ENCODE measurements around the gene HCFC1. TPM values are rescaled to one million over a fixed set of nuclear protein-coding genes. Genes with fewer than 3 reads are reported as not detected.
A peak's percentile ranks its signal among the peaks of the same experiment; 100 is the strongest.

The HCFC1 gene
- total and polyA plus RNA-seq, 2 experiments from 2014 or later = 12.6 to 26.4 TPM

GRCh38 chrX:154019633-154020528 lies 48.3 kb upstream of the HCFC1 start, which contains the start of gene IRAK1:
IRAK1 (minus strand) TSS chrX:154019902; CDS start chrX:154019812, 90 bp downstream.
- H4K20me1 ChIP-seq (ENCODE audit: insufficient read depth) = no peaks in the 10 kb centered on the region
- in situ Hi-C loops (cut with MboI) = no loop called here
- H3K27me3 ChIP-seq (replicated peaks; ENCODE audit: insufficient read depth) = no peaks in the 10 kb centered on the region
- DNase-seq = peak; percentile 83
- peak within 1 kb of the TSS; percentile 85 for H3K4me2 ChIP-seq (ENCODE audit: unreplicated experiment)
- H3K9me2 ChIP-seq (ENCODE audit: insufficient read depth) = no peaks in the 10 kb centered on the region
- TF ChIP-seq EZH2phosphoT487 (IDR thresholded peaks at IDR 0.05; ENCODE audit: insufficient read depth, low read depth) = no peak
- TF ChIP-seq EZH2 (IDR thresholded peaks at IDR 0.05; ENCODE audit: insufficient read depth, poor library complexity, severe bottlenecking) = no peak
- H2AFZ ChIP-seq = no peak within 1 kb of the TSS
- peaks cover 20% of the 10 kb centered on the region for H3K4me1 ChIP-seq (ENCODE audit: insufficient read depth)
- 6 to 12% methylated on average over 18 to 24 of the region's 99 CpGs for WGBS, 2 experiments (ENCODE audit: low coverage in 1 of 2, low lambda C conversion rate in 2 of 2, missing lambda C conversion rate in 2 of 2)
- no peaks in the 10 kb centered on the region for H3K9me3 ChIP-seq (ENCODE audit: low read depth)
- H3K4me3 ChIP-seq = peak within 1 kb of the TSS; percentile 74
- peak within 1 kb of the TSS; percentile 92 for H3K9ac ChIP-seq
- peaks cover 39% of the 10 kb centered on the region for H3K79me2 ChIP-seq (ENCODE audit: insufficient read depth)
- H3K27ac ChIP-seq = peak within 1 kb of the TSS; percentile 84
- peaks cover 12% of the 10 kb centered on the region; the same call in 1 of the 2 replicates for H3F3A ChIP-seq (ENCODE audit: insufficient read depth)
- no peaks in the 10 kb centered on the region for H3K36me3 ChIP-seq (ENCODE audit: low read depth)

- H3K9ac ChIP-seq = peak overlapping the region; percentile 92
- no peaks in the 10 kb centered on the region for H4K20me1 ChIP-seq (ENCODE audit: insufficient read depth)
- H3K79me2 ChIP-seq (ENCODE audit: insufficient read depth) = peaks cover 36% of the 10 kb centered on the region
- H3F3A ChIP-seq (ENCODE audit: insufficient read depth) = peaks cover 12% of the 10 kb centered on the region; the same call in 1 of the 2 replicates
- no peak for TF ChIP-seq EZH2phosphoT487 (IDR thresholded peaks at IDR 0.05; ENCODE audit: insufficient read depth, low read depth)
- H3K27me3 ChIP-seq (replicated peaks; ENCODE audit: insufficient read depth) = no peaks in the 10 kb centered on the region
- no peaks in the 10 kb centered on the region for H3K9me2 ChIP-seq (ENCODE audit: insufficient read depth)
- no peaks in the 10 kb centered on the region for H3K9me3 ChIP-seq (ENCODE audit: low read depth)
- H3K36me3 ChIP-seq (ENCODE audit: low read depth) = no peaks in the 10 kb centered on the region
- H3K27ac ChIP-seq = peak overlapping the region; percentile 84
- peaks cover 20% of the 10 kb centered on the region for H3K4me1 ChIP-seq (ENCODE audit: insufficient read depth)
- in situ Hi-C loops (cut with MboI) = no loop called here
- DNase-seq = peak; percentile 48
- 0% methylated on average over 3 of the region's 45 CpGs; no CpG with 5 or more reads in 1 of the 2 experiments for WGBS, 2 experiments (ENCODE audit: low coverage in 1 of 2, low lambda C conversion rate in 2 of 2, missing lambda C conversion rate in 2 of 2)
- peak overlapping the region; percentile 74 for H3K4me3 ChIP-seq
- no peak overlapping the region for H2AFZ ChIP-seq
- H3K4me2 ChIP-seq (ENCODE audit: unreplicated experiment) = peak overlapping the region; percentile 85
Measured at GRCh38 chrX:154019061-154019621, 47.5 kb upstream of the HCFC1 start.

- Histone ChIP-seq H3K27me3 (replicated peaks; ENCODE audit: insufficient read depth) (no peaks in the 10 kb centered on the region), H4K20me1 (ENCODE audit: insufficient read depth) (no peaks in the 10 kb centered on the region), H3K9me2 (ENCODE audit: insufficient read depth) (no peaks in the 10 kb centered on the region), H3K79me2 (ENCODE audit: insufficient read depth) (peaks cover 30% of the 10 kb centered on the region), H3K9ac (peak overlapping the region; percentile 92), H3K4me1 (ENCODE audit: insufficient read depth) (peaks cover 20% of the 10 kb centered on the region), H3K36me3 (ENCODE audit: low read depth) (no peaks in the 10 kb centered on the region), H3F3A (ENCODE audit: insufficient read depth) (peaks cover 12% of the 10 kb centered on the region; the same call in 1 of the 2 replicates), H2AFZ (no peak overlapping the region), H3K4me3 (peak overlapping the region; percentile 74), H3K9me3 (ENCODE audit: low read depth) (no peaks in the 10 kb centered on the region), H3K27ac (peak overlapping the region; percentile 84), H3K4me2 (ENCODE audit: unreplicated experiment) (peak overlapping the region; percentile 85)
- in situ Hi-C loops (cut with MboI) = no loop called here
- DNase-seq = no peak
- TF ChIP-seq EZH2phosphoT487 (IDR thresholded peaks at IDR 0.05; ENCODE audit: insufficient read depth, low read depth) (no peak), EZH2 (IDR thresholded peaks at IDR 0.05; ENCODE audit: insufficient read depth, poor library complexity, severe bottlenecking) (no peak)
- WGBS, 2 experiments (ENCODE audit: low coverage in 1 of 2, low lambda C conversion rate in 2 of 2, missing lambda C conversion rate in 2 of 2) = 36 to 39% methylated on average over 5 to 10 of the region's 15 CpGs
Measured at GRCh38 chrX:154018518-154019060, 47.0 kb upstream of the HCFC1 start.

- Histone ChIP-seq H2AFZ (no peak overlapping the region), H3K36me3 (ENCODE audit: low read depth) (no peaks in the 10 kb centered on the region), H3K4me3 (peak overlapping the region; percentile 74; the same call in 1 of the 2 replicates), H3K9ac (peak overlapping the region; percentile 92), H3K79me2 (ENCODE audit: insufficient read depth) (peaks cover 26% of the 10 kb centered on the region), H4K20me1 (ENCODE audit: insufficient read depth) (no peaks in the 10 kb centered on the region), H3K27me3 (replicated peaks; ENCODE audit: insufficient read depth) (no peaks in the 10 kb centered on the region), H3K9me3 (ENCODE audit: low read depth) (no peaks in the 10 kb centered on the region), H3K4me2 (ENCODE audit: unreplicated experiment) (peak overlapping the region; percentile 85), H3F3A (ENCODE audit: insufficient read depth) (peaks cover 12% of the 10 kb centered on the region; the same call in 1 of the 2 replicates), H3K4me1 (ENCODE audit: insufficient read depth) (peaks cover 20% of the 10 kb centered on the region), H3K9me2 (ENCODE audit: insufficient read depth) (no peaks in the 10 kb centered on the region), H3K27ac (no peak overlapping the region)
- DNase-seq = no peak
- TF ChIP-seq EZH2phosphoT487 (IDR thresholded peaks at IDR 0.05; ENCODE audit: insufficient read depth, low read depth) (no peak), EZH2 (IDR thresholded peaks at IDR 0.05; ENCODE audit: insufficient read depth, poor library complexity, severe bottlenecking) (no peak)
- WGBS, 2 experiments (ENCODE audit: low coverage in 1 of 2, low lambda C conversion rate in 2 of 2, missing lambda C conversion rate in 2 of 2) = 82 to 90% methylated on average over 11 to 23 of the region's 26 CpGs
- in situ Hi-C loops (cut with MboI) = no loop called here
Measured at GRCh38 chrX:154017766-154018517, 46.3 kb upstream of the HCFC1 start.
